GM18498 (cell line): ENCODE measurements around the gene HLF.

Source experiments
- ATAC-seq: cut with Tn5 transposase; IDR thresholded peaks from one replicate; pipeline ENCODE4 v1.9.1; 2021; ENCODE audit warnings: mild to moderate bottlenecking, moderate library complexity; ENCODE audit not compliant: unreplicated experiment

Gene HLF

GRCh38 chr17:55347341-55347740, 82.6 kb downstream of the HLF start:
- no peak for ATAC-seq

DNA sequence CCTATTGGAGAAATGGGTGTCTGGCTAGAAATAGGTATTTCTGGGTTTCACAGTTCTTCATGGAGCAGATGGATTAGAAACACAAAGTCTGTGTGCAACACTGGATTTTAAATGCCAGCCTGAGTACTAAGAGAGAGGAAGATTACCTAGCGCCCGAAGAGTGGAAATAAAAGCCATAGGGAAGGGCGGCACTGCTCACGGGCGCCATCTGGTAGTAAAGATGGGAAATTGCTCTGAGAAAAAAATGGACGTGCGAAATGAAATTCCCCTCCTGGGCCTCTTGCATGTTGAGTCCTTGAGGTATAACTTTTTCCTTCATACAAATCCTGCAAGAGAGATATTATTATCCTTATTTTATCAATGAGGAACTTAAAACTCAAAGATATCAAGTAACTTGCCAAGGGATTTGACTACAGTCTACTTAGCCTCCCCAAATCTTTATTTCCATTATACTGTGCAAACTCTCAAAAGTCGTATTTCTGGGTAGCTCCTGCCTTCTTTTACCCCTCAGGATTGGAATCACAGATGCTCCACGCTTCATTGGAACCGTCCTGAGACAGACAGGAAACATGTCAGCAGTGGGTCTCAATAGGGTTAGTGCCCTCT, 84.1 kb downstream of the HLF start:
- peak; percentile 60 for ATAC-seq

GRCh38 chr17:55350825-55351205, 86.1 kb downstream of the HLF start:
- ATAC-seq, result no peak

- ATAC-seq, result no peak
Measured at GRCh38 chr17:55351226-55351625, 86.5 kb downstream of the HLF start.

DNA sequence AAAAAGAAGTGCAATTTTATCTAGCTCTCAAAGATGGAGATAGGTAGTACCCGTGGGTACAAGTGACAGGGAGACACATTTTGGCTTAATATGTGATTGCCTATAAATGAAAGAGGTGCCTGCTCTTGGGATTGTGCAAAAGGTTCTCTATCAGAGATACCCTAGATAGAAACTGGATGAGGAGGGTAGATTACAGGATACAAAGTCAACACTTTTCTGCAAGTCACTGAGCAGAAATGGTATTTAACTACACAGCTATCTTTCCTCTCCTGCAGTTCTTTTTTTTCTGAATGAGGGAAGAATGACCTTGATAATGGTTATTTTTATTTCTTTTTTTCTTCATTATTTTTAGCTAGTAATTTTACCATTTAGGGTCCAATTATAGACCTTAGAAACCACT, 89.2 kb downstream of the HLF start:
- no peak for ATAC-seq

DNA sequence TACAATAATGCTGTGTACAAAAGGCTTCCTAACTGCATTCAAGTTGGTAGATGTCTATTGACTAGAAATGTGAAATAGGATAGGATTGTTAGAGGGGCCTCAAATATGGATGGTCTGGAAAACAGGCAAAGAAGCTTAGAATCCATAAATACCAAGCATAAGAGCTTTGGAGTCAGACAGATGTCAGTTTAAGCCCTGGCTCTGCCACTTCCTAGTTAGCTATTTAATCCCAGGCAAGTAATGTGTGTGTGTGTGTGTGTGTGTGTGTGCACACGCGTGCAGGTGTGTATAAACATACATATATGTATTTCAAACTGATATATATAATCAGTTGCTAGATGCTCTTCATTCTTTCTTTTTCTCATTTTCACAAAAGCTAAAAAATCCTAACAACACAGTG, 90.2 kb downstream of the HLF start:
- ATAC-seq, result no peak

- ATAC-seq, result peak; percentile 97
Measured at GRCh38 chr17:55356434-55357328, 91.9 kb downstream of the HLF start.

- no peak for ATAC-seq
Measured at GRCh38 chr17:55360971-55361370, 96.2 kb downstream of the HLF start.

DNA sequence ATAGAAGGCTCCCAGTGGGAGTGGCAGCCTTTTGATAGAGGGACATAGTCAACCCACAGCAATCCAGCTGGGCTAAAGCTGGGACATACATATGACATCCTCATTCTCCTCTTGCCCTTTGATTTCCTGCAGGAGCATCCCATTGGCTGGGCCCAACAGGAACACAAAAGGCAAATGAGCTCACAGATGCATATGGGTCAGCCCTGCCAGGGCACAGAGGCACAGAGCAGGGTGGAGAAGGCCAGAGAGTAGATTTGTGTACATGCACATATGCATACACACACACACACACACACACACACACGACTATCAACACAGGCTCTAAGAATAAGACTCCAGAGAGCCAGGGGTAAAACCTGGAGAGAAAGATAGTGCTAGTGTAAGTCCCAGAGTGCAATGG, 98.3 kb downstream of the HLF start:
- no peak for ATAC-seq

DNA sequence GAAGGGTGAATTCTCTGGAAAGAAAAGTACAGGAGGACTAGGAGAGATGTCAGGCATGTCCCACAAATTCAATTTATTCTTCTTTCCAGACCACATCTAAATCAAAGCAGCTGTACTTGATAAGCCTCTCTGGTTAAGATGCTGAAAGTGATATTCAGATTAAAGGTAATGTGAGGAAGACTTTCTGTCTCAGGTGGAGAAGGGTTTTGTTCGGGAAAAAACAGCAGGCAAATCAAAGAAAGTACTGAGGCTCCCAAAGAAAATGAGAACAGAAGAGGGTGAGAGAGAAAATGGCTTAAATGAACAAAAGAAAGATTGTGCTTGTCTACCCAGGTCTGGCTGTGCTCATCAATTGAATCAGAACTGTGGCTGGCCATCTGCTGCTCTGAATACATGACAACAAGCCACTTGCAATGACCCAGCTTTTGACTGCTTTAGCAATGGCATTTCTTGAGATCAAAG, 101.3 kb downstream of the HLF start:
- no peak for ATAC-seq

GRCh38 chr17:55368706-55369105, 103.9 kb downstream of the HLF start:
- ATAC-seq, result no peak
